Thyroid gland (tissue), 4 donors: Measurements from ENCODE around the gene SLC39A8.
"Not testable (repeated sequence)": the region's sequence is repeated elsewhere in the genome, so short reads cannot be mapped to it uniquely, and the experiment has no call there.

Experiments used
- POLR2A ChIP-seq, 2 donors: fragments of 450-650 bp; IDR thresholded peaks; one replicate each; pipeline ENCODE4 v1.6.1; 2017; ENCODE audit warnings: antibody characterized with exemption in 2 of 2, mild to moderate bottlenecking in 2 of 2, moderate library complexity in 1 of 2
- TF ChIP-seq, protein P1 (sequence below), 6 experiments: fragments of 200-600 bp in 3 of 6; fragments of 450-650 bp in 3 of 6; sonication (generic) in 3 of 6; IDR thresholded peaks; one replicate each; pipeline ENCODE4 v1.5.1; 2016 to 2019; ENCODE audit warnings: antibody characterized with exemption in 6 of 6, mild to moderate bottlenecking in 2 of 6, inconsistent platforms in 1 of 6, moderate library complexity in 1 of 6

DNA sequence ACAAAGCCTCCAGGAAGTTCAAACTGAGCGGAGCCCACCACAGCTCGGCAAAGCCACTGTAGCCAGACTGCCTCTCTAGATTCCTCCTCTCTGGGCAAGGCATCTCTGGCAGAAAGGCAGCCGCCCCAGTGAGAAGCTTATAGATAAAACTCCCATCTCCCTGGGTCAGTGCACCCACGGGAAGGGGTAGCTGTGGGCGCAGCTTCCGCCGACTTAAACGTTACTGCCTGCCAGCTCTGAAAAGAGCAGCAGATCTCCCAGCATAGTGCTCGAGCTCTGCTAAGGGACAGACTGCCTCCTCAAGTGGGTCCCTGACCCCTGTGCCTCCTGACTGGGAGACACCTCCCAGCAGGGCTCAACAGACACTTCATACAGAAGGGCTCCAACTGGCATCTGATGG lies 72.0 kb downstream of the SLC39A8 start:
- TF ChIP-seq, protein P1, sequence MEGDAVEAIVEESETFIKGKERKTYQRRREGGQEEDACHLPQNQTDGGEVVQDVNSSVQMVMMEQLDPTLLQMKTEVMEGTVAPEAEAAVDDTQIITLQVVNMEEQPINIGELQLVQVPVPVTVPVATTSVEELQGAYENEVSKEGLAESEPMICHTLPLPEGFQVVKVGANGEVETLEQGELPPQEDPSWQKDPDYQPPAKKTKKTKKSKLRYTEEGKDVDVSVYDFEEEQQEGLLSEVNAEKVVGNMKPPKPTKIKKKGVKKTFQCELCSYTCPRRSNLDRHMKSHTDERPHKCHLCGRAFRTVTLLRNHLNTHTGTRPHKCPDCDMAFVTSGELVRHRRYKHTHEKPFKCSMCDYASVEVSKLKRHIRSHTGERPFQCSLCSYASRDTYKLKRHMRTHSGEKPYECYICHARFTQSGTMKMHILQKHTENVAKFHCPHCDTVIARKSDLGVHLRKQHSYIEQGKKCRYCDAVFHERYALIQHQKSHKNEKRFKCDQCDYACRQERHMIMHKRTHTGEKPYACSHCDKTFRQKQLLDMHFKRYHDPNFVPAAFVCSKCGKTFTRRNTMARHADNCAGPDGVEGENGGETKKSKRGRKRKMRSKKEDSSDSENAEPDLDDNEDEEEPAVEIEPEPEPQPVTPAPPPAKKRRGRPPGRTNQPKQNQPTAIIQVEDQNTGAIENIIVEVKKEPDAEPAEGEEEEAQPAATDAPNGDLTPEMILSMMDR (IDR thresholded peaks at IDR 0.05): not testable (repeated sequence)
- not testable (repeated sequence) for TF ChIP-seq POLR2A (IDR thresholded peaks at IDR 0.05)
